GM12878 (cell line): ENCODE measurements around the gene PHF21B. TPM values are rescaled to one million over a fixed set of nuclear protein-coding genes. Genes with fewer than 3 reads are reported as not detected.

Experiments used
- ATAC-seq: fragments of 200-7000 bp; cut with Tn5 transposase; 3 replicates; pipeline ENCODE4 v1.9.1; 2020; ENCODE audit warnings: mild to moderate bottlenecking, moderate library complexity
- BruUV-seq: library from RNA; stranded (reverse); fragments of 400-500 nt; replicated peaks from 2 replicates; lab custom pipeline; 2021; lab: Mats Ljungman, UMichigan
- CTCF ChIA-PET: fragments of 300-600 bp; sonication (Branson Sonifier 250); formaldehyde crosslinking; extraction: SDS; loops from one replicate; lab custom pipeline; 2021; ENCODE audit warnings: inconsistent platforms; lab: Yijun Ruan, JAX
- POLR2A ChIA-PET: fragments of 350-600 bp; formaldehyde crosslinking; extraction: SDS; loops from one replicate; lab custom pipeline; 2021; ENCODE audit warnings: inconsistent platforms; lab: Charles Lee
- RAD21 ChIA-PET: fragments of 300-600 bp; sonication (Branson Sonifier 250); formaldehyde crosslinking; loops from one replicate; lab custom pipeline; 2023; ENCODE audit warnings: antibody characterized with exemption; ENCODE audit not compliant: unreplicated experiment; lab: Charles Lee
- SMC1A ChIA-PET: fragments of 300-600 bp; sonication (Branson Sonifier 250); formaldehyde crosslinking; loops from one replicate; lab custom pipeline; 2023; ENCODE audit not compliant: unreplicated experiment, uncharacterized antibody; lab: Charles Lee
- DNase-seq: peaks from one replicate; pipeline ENCODE4 v3.0.0-alpha.2; 2011; ENCODE audit warnings: low read depth, low spot score
- FAIRE-seq: peaks from 3 replicates; lab custom pipeline; 2011; peaks lifted over from hg19 to GRCh38; lab: Jason Lieb, UNC
- H2AFZ ChIP-seq: 2 replicates; pipeline ENCODE4 v1.6.0; 2011; ENCODE audit warnings: low read depth, low read length, control low read depth; ENCODE audit not compliant: control insufficient read depth
- H3K27ac ChIP-seq: 2 replicates; pipeline ENCODE4 v1.5.1; 2011; ENCODE audit warnings: control low read depth; ENCODE audit not compliant: control insufficient read depth, insufficient read depth
- H3K27me3 ChIP-seq, 2 experiments: replicated peaks in 1 of 2; 2 replicates each; pipeline versions ENCODE4 v1.6.0 to v1.6.1; 2011; ENCODE audit warnings: low read length in 1 of 2; ENCODE audit not compliant: control insufficient read depth in 2 of 2, insufficient read depth in 2 of 2
- H3K36me3 ChIP-seq, 2 experiments: 2 replicates each; pipeline ENCODE4 v1.5.1; 2011; ENCODE audit warnings: low read length in 1 of 2; ENCODE audit not compliant: control insufficient read depth in 2 of 2, insufficient read depth in 2 of 2
- H3K4me1 ChIP-seq: 2 replicates; pipeline ENCODE4 v1.6.1; 2011; ENCODE audit warnings: mild to moderate bottlenecking, low read length, moderate library complexity, mixed read lengths; ENCODE audit not compliant: control insufficient read depth, insufficient read depth
- H3K4me2 ChIP-seq: 2 replicates; pipeline ENCODE4 v1.6.0; 2011; ENCODE audit warnings: control low read depth; ENCODE audit not compliant: control insufficient read depth, insufficient read depth
- H3K4me3 ChIP-seq: fragments of 200-600 bp; sonication (generic); 2 replicates; pipeline ENCODE4 v1.5.1; 2016
- H3K79me2 ChIP-seq: 2 replicates; pipeline ENCODE4 v1.6.0; 2011; ENCODE audit warnings: low read length; ENCODE audit not compliant: control insufficient read depth, insufficient read depth
- H3K9ac ChIP-seq: 2 replicates; pipeline ENCODE4 v1.8.0; 2011; ENCODE audit warnings: low read length, control low read depth, mixed read lengths; ENCODE audit not compliant: control insufficient read depth, insufficient read depth
- H3K9me3 ChIP-seq: replicated peaks from 3 replicates; pipeline ENCODE4 v1.5.1; 2011; ENCODE audit warnings: mild to moderate bottlenecking, low read length; ENCODE audit not compliant: control insufficient read depth, insufficient read depth
- H4K20me1 ChIP-seq: 2 replicates; pipeline ENCODE4 v1.6.0; 2011; ENCODE audit not compliant: control insufficient read depth, insufficient read depth
- ATF3 ChIP-seq: IDR thresholded peaks from 2 replicates; pipeline ENCODE4 v1.6.1; 2011; ENCODE audit warnings: low read depth, mild to moderate bottlenecking, low read length, moderate library complexity, borderline replicate concordance; ENCODE audit errors: extremely low read depth
- BMI1 ChIP-seq: fragments of 450-650 bp; IDR thresholded peaks from 2 replicates; pipeline ENCODE4 v1.6.1; 2016; ENCODE audit warnings: mild to moderate bottlenecking, moderate library complexity, borderline replicate concordance
- CEBPB ChIP-seq, 2 experiments: fragments of 150-350 bp in 1 of 2; IDR thresholded peaks; 2 replicates each; pipeline ENCODE4 v1.6.1; 2012 to 2014; ENCODE audit warnings: low read depth in 2 of 2, low read length in 2 of 2, borderline replicate concordance in 1 of 2, inconsistent platforms in 1 of 2
- CREM ChIP-seq: IDR thresholded peaks from 2 replicates; pipeline ENCODE4 v1.6.1; 2014; ENCODE audit warnings: antibody characterized with exemption, low read depth
- E4F1 ChIP-seq: fragments of 450-650 bp; IDR thresholded peaks from 2 replicates; pipeline ENCODE4 v1.6.1; 2018; ENCODE audit warnings: borderline replicate concordance, mild to moderate bottlenecking; ENCODE audit not compliant: partially characterized antibody
- ETV6 ChIP-seq, 2 experiments: fragments of 450-650 bp in 1 of 2; IDR thresholded peaks in 1 of 2; conservative IDR thresholded peaks in 1 of 2; 2 replicates each; pipeline ENCODE4 v1.6.1; 2014; ENCODE audit warnings: antibody characterized with exemption in 1 of 2, borderline replicate concordance in 1 of 2, low read depth in 1 of 2, mild to moderate bottlenecking in 1 of 2, moderate library complexity in 1 of 2
- KLF5 ChIP-seq: fragments of 450-650 bp; IDR thresholded peaks from 2 replicates; pipeline ENCODE4 v1.6.1; 2014; ENCODE audit warnings: mild to moderate bottlenecking; ENCODE audit not compliant: partially characterized antibody
- MXI1 ChIP-seq: fragments of 150-350 bp; IDR thresholded peaks from 2 replicates; pipeline ENCODE4 v1.6.1; 2011; ENCODE audit warnings: low read depth, mild to moderate bottlenecking, inconsistent platforms, low read length, improper control_type of control experiment
- NFYB ChIP-seq: IDR thresholded peaks from 2 replicates; pipeline ENCODE4 v1.6.1; 2011; ENCODE audit warnings: low read depth, mild to moderate bottlenecking, low read length, improper control_type of control experiment, moderate library complexity; ENCODE audit not compliant: insufficient read depth
- NR2C1 ChIP-seq: fragments of 450-650 bp; IDR thresholded peaks from 2 replicates; pipeline ENCODE4 v1.6.1; 2017; ENCODE audit warnings: antibody characterized with exemption, mild to moderate bottlenecking, moderate library complexity
- NRF1 ChIP-seq: conservative IDR thresholded peaks from 2 replicates; pipeline ENCODE4 v1.6.1; 2011; ENCODE audit warnings: mild to moderate bottlenecking, low read depth, low read length, improper control_type of control experiment
- RB1 ChIP-seq: fragments of 450-650 bp; formaldehyde crosslinking; IDR thresholded peaks from 2 replicates; pipeline ENCODE4 v1.6.1; 2017; ENCODE audit warnings: mild to moderate bottlenecking, borderline replicate concordance
- SPI1 ChIP-seq: IDR thresholded peaks from 2 replicates; pipeline ENCODE4 v1.6.1; 2011; ENCODE audit warnings: low read depth, mild to moderate bottlenecking, low read length, moderate library complexity, borderline replicate concordance; ENCODE audit not compliant: insufficient read depth
- SUPT20H ChIP-seq: IDR thresholded peaks from 2 replicates; pipeline ENCODE4 v1.6.1; 2011; ENCODE audit warnings: low read depth, mild to moderate bottlenecking, low read length, moderate library complexity, borderline replicate concordance; ENCODE audit not compliant: control insufficient read depth
- TCF12 ChIP-seq: IDR thresholded peaks from 2 replicates; pipeline ENCODE4 v1.6.1; 2011; ENCODE audit warnings: low read depth, mild to moderate bottlenecking, low read length
- ZNF217 ChIP-seq: fragments of 450-650 bp; IDR thresholded peaks from 2 replicates; pipeline ENCODE4 v1.6.1; 2017; ENCODE audit warnings: antibody characterized with exemption, mild to moderate bottlenecking
- WGBS: methylation state at CpG from one replicate; pipeline ENCODE4 v1.1.6; 2016; ENCODE audit warnings: low lambda C conversion rate; ENCODE audit not compliant: insufficient replicate concordance, insufficient coverage; ENCODE audit errors: missing lambda C conversion rate; 5-methylcytosine and 5-hydroxymethylcytosine counted together
- in situ Hi-C: fragments of 300-500 bp; cut with MboI; formaldehyde crosslinking; loops from 9 replicates; pipeline ENCODE4 v1.14.3; 2018; ENCODE audit warnings: mixed read lengths
- intact Hi-C: fragments of 100-400 bp; cut with micrococcal nuclease; formaldehyde crosslinking; loops from one replicate; pipeline ENCODE4 v1.14.2; 2022; ENCODE audit not compliant: unreplicated experiment
- polyA plus RNA-seq, 11 experiments: library from polyadenylated mRNA; depleted of rRNA in 4 of 11; unstranded in 6 of 11; stranded (reverse) in 5 of 11; fragments of >200 nt; fragmentation: Nextera tagmentation in 4 of 11; fragmentation: Illumina TruSeq in 1 of 11; extraction: Ambion mirVana in 4 of 11; extraction: Trizol in 1 of 11; gene quantifications; 1 replicate in 1 of 11; 2 replicates in 10 of 11; pipeline versions ENCODE4 v1.2.1 to v1.2.3, GENCODE V29; 2011 to 2016; ENCODE audit warnings: inconsistent platforms in 2 of 11, missing spikeins in 2 of 11, low read depth in 1 of 11
- total RNA-seq, 4 experiments: library from RNA; depleted of rRNA in 3 of 4; stranded (reverse); fragments of >200 nt in 3 of 4; fragmentation: Illumina TruSeq in 1 of 4; extraction: Trizol in 1 of 4; gene quantifications; 2 replicates each; pipeline versions ENCODE4 v1.2.1 to v1.2.3, GENCODE V29; 2013 to 2021
- TF ChIP-seq, protein P1 (sequence below): IDR thresholded peaks from 2 replicates; pipeline ENCODE4 v1.6.1; 2011; ENCODE audit warnings: borderline replicate concordance, low read depth, mild to moderate bottlenecking, moderate library complexity, mixed read lengths, low read length; ENCODE audit not compliant: insufficient read depth; ENCODE audit errors: extremely low read length
- TF ChIP-seq, protein P2 (sequence below): IDR thresholded peaks from 2 replicates; pipeline ENCODE4 v1.6.1; 2011; ENCODE audit warnings: mild to moderate bottlenecking, low read depth, low read length, moderate library complexity; ENCODE audit not compliant: insufficient replicate concordance

PHF21B gene
- total and polyA plus RNA-seq, 10 of the 15 experiments (the other 5 are each of a cell fraction or from before 2014, with no cell fraction given), result 0.03 to 0.35 TPM; not detected in 8

DNA sequence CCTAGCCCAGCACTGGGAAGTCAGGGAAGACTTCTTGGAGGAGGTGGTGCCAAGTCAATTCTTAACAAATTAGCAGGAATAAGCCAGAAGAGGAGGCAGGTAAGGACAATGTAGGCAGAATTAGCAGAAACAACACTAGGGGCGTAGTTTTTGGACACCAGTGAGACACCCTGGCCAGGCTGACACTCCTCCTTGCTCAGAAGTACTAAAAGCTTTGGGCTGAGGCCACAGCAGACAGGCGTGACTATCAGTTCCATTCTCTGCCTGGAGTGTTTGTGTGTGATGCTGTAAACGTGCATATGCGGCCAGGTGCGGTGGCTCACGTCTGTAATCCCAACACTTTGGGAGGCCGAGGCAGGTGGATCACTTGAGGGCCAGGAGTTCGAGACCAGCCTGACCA is 36.0 kb downstream of the PHF21B start:
- Histone ChIP-seq H3K9ac (no peak overlapping the region), H4K20me1 (no peaks in the 10 kb centered on the region), H3K4me3 (no peak overlapping the region), H3K79me2 (no peaks in the 10 kb centered on the region), H3K9me3 (no peaks in the 10 kb centered on the region), H3K4me2 (no peak overlapping the region), H3K27me3 (0 out of 4 replicates have a peak, but pooled peaks cover 0 to 2% of the 10 kb centered on the region in 2 experiments), H2AFZ (no peak overlapping the region), H3K36me3 (no peaks in the 10 kb centered on the region), H3K4me1 (no peaks in the 10 kb centered on the region; the same call in 1 of the 2 replicates), H3K27ac (no peak overlapping the region)
- TF ChIP-seq, protein P1, sequence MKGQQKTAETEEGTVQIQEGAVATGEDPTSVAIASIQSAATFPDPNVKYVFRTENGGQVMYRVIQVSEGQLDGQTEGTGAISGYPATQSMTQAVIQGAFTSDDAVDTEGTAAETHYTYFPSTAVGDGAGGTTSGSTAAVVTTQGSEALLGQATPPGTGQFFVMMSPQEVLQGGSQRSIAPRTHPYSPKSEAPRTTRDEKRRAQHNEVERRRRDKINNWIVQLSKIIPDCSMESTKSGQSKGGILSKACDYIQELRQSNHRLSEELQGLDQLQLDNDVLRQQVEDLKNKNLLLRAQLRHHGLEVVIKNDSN, result no peak
- TF ChIP-seq KLF5, result no peak
- no peak for TF ChIP-seq MXI1
- no peak for TF ChIP-seq ETV6 (conservative IDR thresholded peaks at IDR 0.05 in 1 of 2, IDR thresholded peaks at IDR 0.05 in 1 of 2; ENCODE audit: borderline replicate concordance in 1 of 2, low read depth in 1 of 2)
- no peak for TF ChIP-seq BMI1
- TF ChIP-seq, protein P2, sequence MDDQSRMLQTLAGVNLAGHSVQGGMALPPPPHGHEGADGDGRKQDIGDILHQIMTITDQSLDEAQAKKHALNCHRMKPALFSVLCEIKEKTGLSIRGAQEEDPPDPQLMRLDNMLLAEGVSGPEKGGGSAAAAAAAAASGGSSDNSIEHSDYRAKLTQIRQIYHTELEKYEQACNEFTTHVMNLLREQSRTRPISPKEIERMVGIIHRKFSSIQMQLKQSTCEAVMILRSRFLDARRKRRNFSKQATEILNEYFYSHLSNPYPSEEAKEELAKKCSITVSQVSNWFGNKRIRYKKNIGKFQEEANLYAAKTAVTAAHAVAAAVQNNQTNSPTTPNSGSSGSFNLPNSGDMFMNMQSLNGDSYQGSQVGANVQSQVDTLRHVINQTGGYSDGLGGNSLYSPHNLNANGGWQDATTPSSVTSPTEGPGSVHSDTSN, result no peak
- no peak for TF ChIP-seq NR2C1
- no peak for TF ChIP-seq TCF12
- TF ChIP-seq NRF1, result no peak
- no peak for TF ChIP-seq SUPT20H
- TF ChIP-seq ZNF217, result no peak
- no peak for TF ChIP-seq CEBPB (IDR thresholded peaks at IDR 0.05; ENCODE audit: borderline replicate concordance in 1 of 2, low read depth in 2 of 2, low read length in 2 of 2)
- no peak for TF ChIP-seq E4F1
- TF ChIP-seq RB1, result no peak
- no peak for TF ChIP-seq CREM
- TF ChIP-seq SPI1, result no peak
- no peak for TF ChIP-seq NFYB
- TF ChIP-seq ATF3, result no peak
- no TSS peak for BruUV-seq
- DNase-seq, result no peak
- ChIA-PET CTCF (interaction anchor here (1.2 to 1.6 kb wide), 3 partner anchors 122 to 153 kb away, joined by 3 to 4 read pairs (median 3); no protein-coding TSS in a partner anchor), RAD21 (no interaction called here), SMC1A (interaction anchor here (0.6 to 2.5 kb wide), 3 partner anchors 17 to 122 kb away, joined by 3 to 6 read pairs (median 3); no protein-coding TSS in a partner anchor), POLR2A (no interaction called here)
- no peak for ATAC-seq
- no peak for FAIRE-seq
- intact Hi-C loops (loop anchor here (10.0 kb wide), 1 partner anchor 291 kb away; no protein-coding TSS in a partner anchor), in situ Hi-C loops (no loop called here)
- WGBS, result 26% methylated on average over 8 of the region's 8 CpGs
